Lung (tissue), 12 donors: ENCODE results near the gene ANKRD6. TPM values are rescaled to one million over a fixed set of nuclear protein-coding genes. Genes with fewer than 3 reads are reported as not detected.

ENCODE experiments used
- ATAC-seq: fragments of 200-7000 bp; cut with Tn5 transposase; one replicate; pipeline ENCODE4 v1.9.1; 2020; ENCODE audit warnings: moderate number of reproducible peaks; ENCODE audit not compliant: insufficient read depth, low FRiP score
- DNase-seq, 3 donors: peaks; one replicate each; pipeline ENCODE4 v3.0.0-alpha.2; 2013 to 2017
- H3K27ac ChIP-seq, 2 donors: one replicate each; pipeline ENCODE4 v1.5.1; 2013; ENCODE audit warnings: mild to moderate bottlenecking in 2 of 2, moderate library complexity in 2 of 2, control low read depth in 1 of 2, inconsistent platforms in 1 of 2, low read depth in 1 of 2, low read length in 1 of 2
- H3K27me3 ChIP-seq, 3 donors: one replicate each; pipeline ENCODE4 v1.5.1; 2013; ENCODE audit warnings: low read length in 2 of 3; ENCODE audit not compliant: control insufficient read depth in 3 of 3, insufficient read depth in 3 of 3
- H3K36me3 ChIP-seq, 4 donors: one replicate each; pipeline ENCODE4 v1.5.1; 2013; ENCODE audit warnings: low read length in 4 of 4, mild to moderate bottlenecking in 1 of 4, moderate library complexity in 1 of 4; ENCODE audit not compliant: control insufficient read depth in 4 of 4, insufficient read depth in 4 of 4
- H3K4me1 ChIP-seq, 5 donors: one replicate each; pipeline ENCODE4 v1.5.1; 2013; ENCODE audit warnings: low read length in 5 of 5, mild to moderate bottlenecking in 2 of 5, moderate library complexity in 1 of 5; ENCODE audit not compliant: control insufficient read depth in 5 of 5, insufficient read depth in 5 of 5
- H3K4me3 ChIP-seq: one replicate; pipeline ENCODE4 v1.5.1; 2013; ENCODE audit warnings: mild to moderate bottlenecking, control low read depth, moderate library complexity
- H3K9ac ChIP-seq, 2 donors: one replicate each; pipeline ENCODE4 v1.5.1; 2013; ENCODE audit warnings: low read length in 2 of 2, control low read depth in 1 of 2; ENCODE audit not compliant: insufficient read depth in 1 of 2
- H3K9me3 ChIP-seq, 4 donors: one replicate each; pipeline ENCODE4 v1.5.1; 2013; ENCODE audit warnings: low read length in 3 of 4, mild to moderate bottlenecking in 1 of 4, moderate library complexity in 1 of 4; ENCODE audit not compliant: control insufficient read depth in 4 of 4, insufficient read depth in 3 of 4
- CTCF ChIP-seq: IDR thresholded peaks from 2 replicates; pipeline ENCODE4 v1.5.1; 2012; ENCODE audit warnings: mild to moderate bottlenecking; ENCODE audit errors: control extremely low read depth, extremely low read depth
- WGBS, 2 donors: extraction: QIAGEN DNeasy Blood & Tissue Kit; methylation state at CpG; one replicate each; pipeline ENCODE4 v1.1.7; 2013; 5-methylcytosine and 5-hydroxymethylcytosine counted together
- polyA plus RNA-seq, 2 donors: library from polyadenylated mRNA; stranded (reverse); fragments of 200-250 nt; gene quantifications; one replicate each; pipeline ENCODE4 v1.2.1, GENCODE V29; 2013
- total RNA-seq, 2 donors: library from RNA; depleted of rRNA in 1 of 2; stranded (reverse); fragments of >200 nt in 1 of 2; gene quantifications; one replicate each; pipeline ENCODE4 v1.2.1, GENCODE V29; 2014 to 2021
- donor health status: control.
- donor health status: control.
- donor health status: Bipolar disorder and iron deficiency.
- donor health status: healthy.
- donor health status: DM: yes; HTN: yes; CAD: no.

The ANKRD6 gene
- total and polyA plus RNA-seq, 4 donors = 4.4 to 29.4 (median 16.0) TPM

GRCh38 chr6:89615882-89616281 lies 182.9 kb downstream of the ANKRD6 start:
- 89 to 93% methylated on average over 5 of the region's 5 CpGs for WGBS, 2 donors
- Histone ChIP-seq H3K9me3 (no peaks in the 10 kb centered on the region), H3K27ac (no peak overlapping the region), H3K4me3 (no peak overlapping the region), H3K36me3 (peaks cover 0 to 5% (median 0%) of the 10 kb centered on the region in 4 donors), H3K4me1 (no peaks in the 10 kb centered on the region), H3K27me3 (no peaks in the 10 kb centered on the region), H3K9ac (no peak overlapping the region)
- no peak for ATAC-seq
- no peak for DNase-seq
- no peak for TF ChIP-seq CTCF

GRCh38 chr6:89616531-89616930 lies 183.6 kb downstream of the ANKRD6 start:
- no peak for TF ChIP-seq CTCF
- 86 to 94% methylated on average over 5 of the region's 5 CpGs for WGBS, 2 donors

GRCh38 chr6:89618026-89618425 lies 185.1 kb downstream of the ANKRD6 start:
- Histone ChIP-seq H3K4me3 (no peak overlapping the region), H3K27ac (no peak overlapping the region), H3K9me3 (no peaks in the 10 kb centered on the region), H3K4me1 (no peaks in the 10 kb centered on the region), H3K36me3 (peaks cover 0 to 11% (median 0%) of the 10 kb centered on the region in 4 donors), H3K27me3 (no peaks in the 10 kb centered on the region), H3K9ac (no peak overlapping the region)
- TF ChIP-seq CTCF = no peak
- DNase-seq = no peak
- WGBS, 2 donors = 97 to 98% methylated on average over 6 of the region's 6 CpGs
- ATAC-seq = no peak

More at GRCh38 chr6:89616531-89616930, 183.6 kb downstream of the ANKRD6 start:
- Histone ChIP-seq H3K9ac (no peak overlapping the region), H3K36me3 (peaks cover 0 to 5% (median 0%) of the 10 kb centered on the region in 4 donors), H3K4me1 (no peaks in the 10 kb centered on the region), H3K9me3 (no peaks in the 10 kb centered on the region), H3K4me3 (no peak overlapping the region), H3K27ac (no peak overlapping the region), H3K27me3 (no peaks in the 10 kb centered on the region)
- DNase-seq = no peak
- no peak for ATAC-seq

DNA sequence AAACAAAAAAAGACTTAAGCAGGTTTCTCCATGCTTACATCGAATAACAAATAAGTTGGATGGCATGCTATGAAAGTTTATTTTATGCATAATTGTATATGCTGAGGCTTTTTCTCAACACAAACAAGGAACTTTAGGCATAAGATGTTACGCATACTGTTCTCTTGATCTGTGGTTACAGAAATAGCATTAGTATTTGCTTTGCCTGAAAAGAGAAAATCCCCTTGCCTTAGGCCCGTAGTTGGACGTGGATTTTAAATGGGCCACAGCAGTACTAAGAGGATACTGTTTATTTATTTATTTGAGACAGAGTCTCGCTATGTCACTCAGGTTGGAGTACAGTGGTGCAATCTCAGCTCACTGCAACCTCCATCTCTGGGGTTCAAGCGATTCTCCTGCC lies 186.6 kb downstream of the ANKRD6 start:
- H3K27me3 ChIP-seq = no peaks in the 10 kb centered on the region
- no peak for ATAC-seq
- peaks cover 0 to 13% (median 0%) of the 10 kb centered on the region in 4 donors for H3K36me3 ChIP-seq
- no peak overlapping the region for H3K9ac ChIP-seq
- 94 to 95% methylated on average over 6 of the region's 6 CpGs for WGBS, 2 donors
- H3K4me3 ChIP-seq = no peak overlapping the region
- DNase-seq = no peak
- H3K4me1 ChIP-seq = no peaks in the 10 kb centered on the region
- H3K9me3 ChIP-seq = no peaks in the 10 kb centered on the region
- H3K27ac ChIP-seq = no peak overlapping the region
- TF ChIP-seq CTCF = no peak
